ENCODE measurements around the gene HS3ST5.

The HS3ST5 gene

GRCh38 chr6:114144887-114145851, 197.7 kb downstream of the HS3ST5 start:
- no peaks in the 10 kb centered on the region for H3K9me3 ChIP-seq
- no peak overlapping the region for H3K4me3 ChIP-seq
- no peak overlapping the region for H3K9ac ChIP-seq
- no peaks in the 10 kb centered on the region for H3K27me3 ChIP-seq
- no peaks in the 10 kb centered on the region for H3K36me3 ChIP-seq
- no peaks in the 10 kb centered on the region for H4K20me1 ChIP-seq
- no peak overlapping the region for H3K27ac ChIP-seq
- no peaks in the 10 kb centered on the region for H3K4me1 ChIP-seq
- H3K4me2 ChIP-seq, result no peak overlapping the region
- no peak for TF ChIP-seq Cebpa-rat (IDR thresholded peaks at IDR 0.05)

GRCh38 chr6:114142258-114142657, 200.6 kb downstream of the HS3ST5 start:
- Histone ChIP-seq H3K4me1 (no peaks in the 10 kb centered on the region), H3K9me3 (no peaks in the 10 kb centered on the region), H3K9ac (no peak overlapping the region), H4K20me1 (no peaks in the 10 kb centered on the region), H3K4me3 (no peak overlapping the region), H3K36me3 (no peaks in the 10 kb centered on the region), H3K27me3 (no peaks in the 10 kb centered on the region), H3K27ac (no peak overlapping the region), H3K4me2 (no peak overlapping the region)
- no peak for TF ChIP-seq Cebpa-rat (IDR thresholded peaks at IDR 0.05)

DNA sequence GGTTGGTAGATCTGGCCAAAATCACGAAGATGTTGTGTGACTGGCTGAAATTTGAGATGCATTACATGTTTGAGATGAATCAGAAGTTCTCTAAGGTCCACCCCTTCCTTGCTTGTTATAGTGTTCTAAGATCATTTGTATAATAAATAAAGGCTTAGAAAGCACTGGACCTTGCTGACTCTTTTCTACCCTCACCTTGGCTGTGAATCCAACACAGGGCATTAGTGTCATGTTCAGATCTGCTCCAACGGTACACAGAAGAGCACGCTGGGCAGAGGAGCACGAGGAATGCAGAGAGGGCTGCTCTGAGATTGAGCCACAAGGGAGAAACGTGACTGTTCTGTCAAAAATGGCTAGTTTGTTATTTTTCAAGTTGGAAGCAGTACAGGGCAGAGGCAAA, 202.4 kb downstream of the HS3ST5 start:
- no peaks in the 10 kb centered on the region for H3K9me3 ChIP-seq
- no peaks in the 10 kb centered on the region for H3K36me3 ChIP-seq
- no peaks in the 10 kb centered on the region for H4K20me1 ChIP-seq
- no peaks in the 10 kb centered on the region for H3K4me1 ChIP-seq
- no peak overlapping the region for H3K27ac ChIP-seq
- no peak overlapping the region for H3K4me2 ChIP-seq
- H3K4me3 ChIP-seq, result no peak overlapping the region
- no peaks in the 10 kb centered on the region for H3K27me3 ChIP-seq
- H3K9ac ChIP-seq, result no peak overlapping the region
- TF ChIP-seq Cebpa-rat (IDR thresholded peaks at IDR 0.05), result no peak

GRCh38 chr6:114138577-114139248, 204.1 kb downstream of the HS3ST5 start:
- Histone ChIP-seq H3K36me3 (no peaks in the 10 kb centered on the region), H3K27ac (no peak overlapping the region), H3K9ac (no peak overlapping the region), H3K27me3 (no peaks in the 10 kb centered on the region), H3K4me2 (no peak overlapping the region), H4K20me1 (no peaks in the 10 kb centered on the region), H3K4me3 (no peak overlapping the region), H3K4me1 (no peaks in the 10 kb centered on the region), H3K9me3 (no peaks in the 10 kb centered on the region)
- TF ChIP-seq Cebpa-rat (IDR thresholded peaks at IDR 0.05), result no peak

DNA sequence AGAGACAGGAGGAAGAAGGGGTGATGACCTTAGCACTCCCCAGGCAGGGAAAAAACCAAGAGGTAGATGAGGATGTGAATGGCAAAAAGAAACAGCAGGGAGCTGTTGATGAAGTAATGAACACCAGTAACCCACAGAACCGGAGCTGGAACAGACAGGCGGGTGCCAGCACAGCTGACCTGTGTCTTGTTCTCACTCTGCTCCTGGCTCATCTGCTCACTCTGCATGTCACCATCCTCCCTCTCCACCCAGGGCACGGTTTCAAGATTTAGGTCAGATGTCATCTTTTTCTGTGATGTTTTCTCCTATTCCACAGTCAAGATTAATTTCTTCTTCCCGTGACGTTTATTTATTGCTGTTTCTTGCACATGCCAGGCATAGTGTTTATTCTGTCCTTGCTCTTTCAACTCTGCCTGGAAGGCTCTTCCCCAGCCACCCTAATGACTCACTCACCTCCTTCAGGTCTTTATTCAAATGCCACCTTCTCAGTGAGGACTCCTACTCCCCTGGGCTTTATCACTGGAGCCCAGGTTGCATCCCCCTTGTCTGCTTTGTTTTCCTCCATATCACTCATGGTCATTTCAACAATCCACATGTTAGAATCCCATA, 207.4 kb downstream of the HS3ST5 start:
- H3K9me3 ChIP-seq, result no peaks in the 10 kb centered on the region
- TF ChIP-seq Cebpa-rat (IDR thresholded peaks at IDR 0.05), result no peak
- no peak overlapping the region for H3K4me2 ChIP-seq
- no peaks in the 10 kb centered on the region for H3K4me1 ChIP-seq
- H3K4me3 ChIP-seq, result no peak overlapping the region
- H3K9ac ChIP-seq, result no peak overlapping the region
- H3K27ac ChIP-seq, result no peak overlapping the region
- no peaks in the 10 kb centered on the region for H3K36me3 ChIP-seq
- H3K27me3 ChIP-seq, result no peaks in the 10 kb centered on the region
- no peaks in the 10 kb centered on the region for H4K20me1 ChIP-seq

GRCh38 chr6:114133816-114134215, 209.0 kb downstream of the HS3ST5 start:
- H3K9ac ChIP-seq, result no peak overlapping the region
- TF ChIP-seq Cebpa-rat (IDR thresholded peaks at IDR 0.05), result no peak
- no peaks in the 10 kb centered on the region for H3K36me3 ChIP-seq
- no peak overlapping the region for H3K27ac ChIP-seq
- H3K9me3 ChIP-seq, result no peaks in the 10 kb centered on the region
- no peaks in the 10 kb centered on the region for H4K20me1 ChIP-seq
- H3K4me2 ChIP-seq, result no peak overlapping the region
- H3K27me3 ChIP-seq, result no peaks in the 10 kb centered on the region
- H3K4me3 ChIP-seq, result no peak overlapping the region
- H3K4me1 ChIP-seq, result no peaks in the 10 kb centered on the region

DNA sequence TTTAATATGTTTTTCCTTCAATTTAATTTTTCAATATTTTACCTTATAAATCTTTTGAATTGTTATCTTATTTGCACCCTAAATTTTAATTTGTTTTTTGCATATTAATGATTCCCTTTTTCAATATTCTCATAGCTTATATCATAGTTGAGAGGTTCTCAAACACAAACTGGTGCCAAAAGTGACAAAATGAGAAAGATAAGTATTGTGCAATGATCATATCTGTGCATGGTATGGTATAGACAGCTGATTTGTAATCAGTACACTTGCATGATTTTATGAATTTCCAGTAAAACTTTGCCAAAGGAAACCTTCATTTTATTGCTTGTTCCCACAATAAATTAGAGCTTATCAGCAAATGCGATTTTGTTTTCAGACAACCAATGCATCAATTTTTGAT, 210.9 kb downstream of the HS3ST5 start:
- no peaks in the 10 kb centered on the region for H3K9me3 ChIP-seq
- H3K4me3 ChIP-seq, result no peak overlapping the region
- no peak overlapping the region for H3K27ac ChIP-seq
- no peak for TF ChIP-seq Cebpa-rat (IDR thresholded peaks at IDR 0.05)
- no peaks in the 10 kb centered on the region for H3K27me3 ChIP-seq
- H3K9ac ChIP-seq, result no peak overlapping the region
- no peaks in the 10 kb centered on the region for H3K4me1 ChIP-seq
- H3K4me2 ChIP-seq, result no peak overlapping the region
- no peaks in the 10 kb centered on the region for H3K36me3 ChIP-seq
- no peaks in the 10 kb centered on the region for H4K20me1 ChIP-seq

DNA sequence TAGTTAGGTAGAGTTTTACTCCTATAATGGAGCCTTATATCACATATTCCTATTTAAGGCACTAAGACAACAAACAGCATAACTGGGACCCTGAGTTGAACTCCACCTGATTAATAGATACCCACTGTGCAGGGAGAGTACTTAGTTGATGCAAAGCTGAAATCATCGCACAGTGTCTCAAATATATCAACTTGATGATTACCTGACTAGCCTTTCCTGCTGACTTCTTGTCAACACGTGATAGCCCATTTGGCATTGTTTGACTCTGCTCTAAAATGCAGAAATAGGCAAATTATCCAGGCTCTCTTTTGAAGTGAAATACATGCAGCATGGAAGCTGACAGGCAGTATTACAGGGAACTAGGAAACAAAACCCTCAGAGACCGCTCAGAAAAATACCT, 217.2 kb downstream of the HS3ST5 start:
- Histone ChIP-seq H3K4me2 (no peak overlapping the region), H3K4me1 (no peaks in the 10 kb centered on the region), H4K20me1 (no peaks in the 10 kb centered on the region), H3K27ac (no peak overlapping the region), H3K9ac (no peak overlapping the region), H3K27me3 (no peaks in the 10 kb centered on the region), H3K9me3 (no peaks in the 10 kb centered on the region), H3K4me3 (no peak overlapping the region), H3K36me3 (no peaks in the 10 kb centered on the region)
- TF ChIP-seq Cebpa-rat (IDR thresholded peaks at IDR 0.05), result no peak

DNA sequence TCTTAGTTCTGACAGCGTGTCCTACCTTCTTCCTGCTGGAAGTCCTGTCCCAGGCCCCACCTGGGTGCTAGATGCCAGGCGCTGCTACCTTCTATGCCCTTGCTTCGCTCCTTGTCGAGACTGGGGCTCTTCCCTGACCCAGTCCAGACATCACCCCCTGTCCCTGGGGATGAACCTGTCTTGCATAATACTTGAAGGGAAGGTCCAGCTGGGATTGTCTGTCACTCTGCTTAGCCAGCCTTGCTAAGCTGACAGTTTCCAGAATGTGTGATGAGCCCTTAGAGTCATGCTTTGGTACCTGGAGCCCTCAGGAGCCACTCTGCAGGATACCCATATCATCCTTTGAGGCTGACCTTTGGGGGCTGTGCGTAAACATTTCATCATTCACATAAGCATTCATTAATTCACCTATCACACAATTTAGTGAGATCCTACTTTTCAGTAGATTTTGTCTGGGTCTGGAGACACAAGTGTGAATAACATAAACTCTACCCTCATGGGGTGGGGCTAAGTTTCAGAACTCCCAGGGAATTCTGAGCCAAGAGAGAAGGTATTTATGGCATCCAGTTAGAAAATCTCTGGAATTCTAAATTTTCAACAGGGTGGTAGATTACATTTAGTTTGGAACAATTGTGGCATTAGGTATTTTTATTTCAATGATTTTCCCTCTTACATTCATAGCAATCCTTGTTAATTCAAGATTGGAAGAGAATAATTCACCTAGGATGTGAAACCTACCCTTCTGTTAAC, 220.7 kb downstream of the HS3ST5 start:
- no peak overlapping the region for H3K9ac ChIP-seq
- H3K27me3 ChIP-seq, result no peaks in the 10 kb centered on the region
- H3K4me3 ChIP-seq, result no peak overlapping the region
- H3K27ac ChIP-seq, result no peak overlapping the region
- TF ChIP-seq Cebpa-rat (IDR thresholded peaks at IDR 0.05), result no peak
- no peaks in the 10 kb centered on the region for H3K4me1 ChIP-seq
- H3K36me3 ChIP-seq, result no peaks in the 10 kb centered on the region
- H3K4me2 ChIP-seq, result no peak overlapping the region
- H4K20me1 ChIP-seq, result no peaks in the 10 kb centered on the region
- H3K9me3 ChIP-seq, result no peaks in the 10 kb centered on the region

Data from BLaER1 (cell line).